ENCODE measurements around the gene KRTAP10-1. TPM values are rescaled to one million over a fixed set of nuclear protein-coding genes. Genes with fewer than 3 reads are reported as not detected.

KRTAP10-1 gene
- total RNA-seq, 1 donor = not detected

DNA sequence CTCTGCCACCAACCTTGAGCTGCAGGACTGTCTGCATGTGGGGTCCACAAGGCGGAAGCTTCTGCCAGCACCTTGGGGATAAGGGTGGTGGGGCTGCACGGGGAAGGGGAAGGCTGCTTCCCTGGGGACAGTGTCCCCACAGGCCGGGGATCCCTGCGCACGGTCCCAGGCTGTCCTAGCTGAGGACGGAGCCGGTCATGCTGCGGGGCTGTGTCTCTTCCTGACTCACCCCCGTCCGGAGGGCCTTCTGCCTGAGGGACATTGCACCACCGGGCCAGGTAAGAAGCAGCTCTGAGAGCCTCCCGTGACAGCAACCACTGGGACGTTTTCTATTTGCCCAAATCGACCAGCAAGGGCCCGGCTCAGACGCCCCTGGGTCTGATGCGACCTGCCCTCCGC is 29.9 kb downstream of the KRTAP10-1 start:
- TF ChIP-seq, protein P1, sequence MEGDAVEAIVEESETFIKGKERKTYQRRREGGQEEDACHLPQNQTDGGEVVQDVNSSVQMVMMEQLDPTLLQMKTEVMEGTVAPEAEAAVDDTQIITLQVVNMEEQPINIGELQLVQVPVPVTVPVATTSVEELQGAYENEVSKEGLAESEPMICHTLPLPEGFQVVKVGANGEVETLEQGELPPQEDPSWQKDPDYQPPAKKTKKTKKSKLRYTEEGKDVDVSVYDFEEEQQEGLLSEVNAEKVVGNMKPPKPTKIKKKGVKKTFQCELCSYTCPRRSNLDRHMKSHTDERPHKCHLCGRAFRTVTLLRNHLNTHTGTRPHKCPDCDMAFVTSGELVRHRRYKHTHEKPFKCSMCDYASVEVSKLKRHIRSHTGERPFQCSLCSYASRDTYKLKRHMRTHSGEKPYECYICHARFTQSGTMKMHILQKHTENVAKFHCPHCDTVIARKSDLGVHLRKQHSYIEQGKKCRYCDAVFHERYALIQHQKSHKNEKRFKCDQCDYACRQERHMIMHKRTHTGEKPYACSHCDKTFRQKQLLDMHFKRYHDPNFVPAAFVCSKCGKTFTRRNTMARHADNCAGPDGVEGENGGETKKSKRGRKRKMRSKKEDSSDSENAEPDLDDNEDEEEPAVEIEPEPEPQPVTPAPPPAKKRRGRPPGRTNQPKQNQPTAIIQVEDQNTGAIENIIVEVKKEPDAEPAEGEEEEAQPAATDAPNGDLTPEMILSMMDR (IDR thresholded peaks at IDR 0.05; ENCODE audit: insufficient read depth, low read length) = no peak
- DNase-seq (ENCODE audit: low read depth) = no peak
- no peak overlapping the region for H3K4me3 ChIP-seq (ENCODE audit: low read depth, low read length)

DNA sequence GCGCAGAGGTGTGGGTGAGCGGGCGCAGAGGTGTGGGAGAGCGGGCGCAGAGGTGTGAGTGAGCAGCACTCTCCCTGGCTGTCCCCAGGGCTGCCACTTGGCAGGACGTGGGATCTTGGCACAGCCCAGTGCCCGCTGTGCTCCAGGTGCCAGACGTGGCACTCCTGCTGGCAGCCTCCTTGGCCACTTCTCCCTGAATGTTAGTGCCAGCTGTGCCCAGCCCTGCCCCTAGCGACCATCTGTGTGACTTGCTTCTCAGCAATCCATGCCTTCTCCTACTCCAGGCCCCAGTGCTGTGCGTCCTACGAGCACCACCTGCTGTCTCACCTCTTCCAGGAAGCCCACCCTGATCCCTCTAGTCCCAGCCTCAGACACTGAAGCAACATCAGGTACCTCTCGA is 30.5 kb downstream of the KRTAP10-1 start:
- no peak overlapping the region for H3K4me3 ChIP-seq (ENCODE audit: low read depth, low read length)
- TF ChIP-seq, protein P1 (IDR thresholded peaks at IDR 0.05; ENCODE audit: insufficient read depth, low read length) = no peak
- no peak for DNase-seq (ENCODE audit: low read depth)

DNA sequence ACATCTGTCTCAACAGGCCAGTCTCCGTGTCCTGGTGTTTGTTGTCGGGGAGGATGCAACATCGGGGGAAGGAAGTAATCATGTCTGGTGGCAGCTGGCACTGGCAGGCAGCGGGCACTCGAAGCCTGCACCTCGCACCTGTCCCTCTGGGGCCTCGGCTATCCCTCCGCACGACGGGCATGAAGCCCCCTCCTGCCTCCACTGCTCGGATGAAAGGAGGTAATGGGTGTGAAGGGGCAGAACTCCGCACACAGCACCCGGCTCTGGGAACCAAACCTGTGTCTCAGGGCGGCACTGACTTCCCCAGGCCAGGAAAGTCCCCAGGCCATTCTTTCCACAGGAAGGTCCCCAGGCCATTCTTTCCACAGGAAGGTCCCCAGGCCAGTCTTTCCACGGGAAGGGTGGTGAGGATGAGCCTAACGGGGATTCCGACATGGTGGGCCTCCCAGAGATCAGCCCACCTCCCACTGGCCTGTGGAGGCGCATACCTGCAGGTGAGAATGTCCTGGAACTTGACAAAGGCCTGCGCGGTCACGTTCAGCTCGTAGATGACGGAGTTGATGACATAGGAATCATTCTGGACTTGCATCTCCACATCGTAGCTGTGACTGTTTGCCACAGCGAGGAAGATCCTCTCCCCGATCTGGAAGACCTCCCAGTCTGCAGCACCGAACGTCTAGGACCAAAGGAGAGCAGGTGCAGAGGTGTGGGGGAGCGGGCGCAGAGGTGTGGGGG is 31.1 kb downstream of the KRTAP10-1 start:
- DNase-seq (ENCODE audit: low read depth) = no peak
- TF ChIP-seq, protein P1 (IDR thresholded peaks at IDR 0.05; ENCODE audit: insufficient read depth, low read length) = no peak
- H3K4me3 ChIP-seq (ENCODE audit: low read depth, low read length) = no peak overlapping the region

DNA sequence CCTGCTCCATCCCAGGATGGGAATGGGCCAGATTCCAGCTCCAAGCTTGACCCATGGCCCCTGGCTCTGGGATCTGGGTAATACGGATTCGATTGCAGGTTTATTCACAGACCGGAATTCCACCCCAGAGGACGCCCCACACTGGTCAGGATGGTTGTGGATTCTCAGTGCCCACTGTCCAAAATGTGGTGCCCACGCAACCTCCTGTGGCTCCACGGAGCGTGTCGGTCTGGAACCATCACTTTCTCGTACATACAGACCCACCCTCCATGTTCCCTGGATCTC is 31.6 kb downstream of the KRTAP10-1 start:
- H3K4me3 ChIP-seq (ENCODE audit: low read depth, low read length) = no peak overlapping the region
- DNase-seq (ENCODE audit: low read depth) = no peak
- TF ChIP-seq, protein P1 (IDR thresholded peaks at IDR 0.05; ENCODE audit: insufficient read depth, low read length) = no peak

DNA sequence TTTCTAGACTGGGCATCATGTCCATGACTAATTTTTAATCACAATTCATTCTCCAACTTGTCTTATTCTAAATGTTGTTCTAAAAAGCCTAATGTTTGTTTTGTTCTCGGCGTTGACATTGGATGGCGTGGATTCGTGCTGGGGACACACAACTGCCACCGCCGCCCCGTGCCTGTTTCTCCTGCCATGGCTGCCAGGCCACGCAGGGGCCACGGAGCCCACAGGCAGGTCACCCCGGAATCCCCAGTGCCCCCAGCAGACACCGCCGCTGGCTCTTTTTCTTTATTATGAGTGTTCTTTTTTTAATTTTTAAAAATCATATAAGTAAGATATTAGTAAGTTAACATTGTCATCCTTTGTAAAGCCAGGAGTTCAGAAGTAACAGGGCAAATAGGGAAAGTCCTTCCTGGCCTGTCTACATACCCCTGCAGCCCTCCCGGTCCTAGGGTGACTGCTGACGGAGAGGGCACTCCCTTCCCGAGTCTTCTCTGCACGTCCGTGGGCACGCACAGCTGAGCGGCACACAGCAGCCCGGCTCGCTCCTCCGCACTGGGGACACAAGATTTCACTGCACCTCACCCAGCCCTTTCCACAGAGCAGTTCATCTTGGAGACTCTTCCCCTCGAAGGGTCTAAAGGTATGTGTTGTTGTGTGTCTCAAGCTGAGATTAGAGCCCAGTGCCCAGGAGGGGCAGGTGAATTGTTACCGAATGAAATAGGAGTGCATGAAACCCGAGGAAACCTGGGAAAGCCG is 32.1 kb downstream of the KRTAP10-1 start:
- no peak for DNase-seq (ENCODE audit: low read depth)
- TF ChIP-seq, protein P1 (IDR thresholded peaks at IDR 0.05; ENCODE audit: insufficient read depth, low read length) = no peak
- no peak overlapping the region for H3K4me3 ChIP-seq (ENCODE audit: low read depth, low read length)

DNA sequence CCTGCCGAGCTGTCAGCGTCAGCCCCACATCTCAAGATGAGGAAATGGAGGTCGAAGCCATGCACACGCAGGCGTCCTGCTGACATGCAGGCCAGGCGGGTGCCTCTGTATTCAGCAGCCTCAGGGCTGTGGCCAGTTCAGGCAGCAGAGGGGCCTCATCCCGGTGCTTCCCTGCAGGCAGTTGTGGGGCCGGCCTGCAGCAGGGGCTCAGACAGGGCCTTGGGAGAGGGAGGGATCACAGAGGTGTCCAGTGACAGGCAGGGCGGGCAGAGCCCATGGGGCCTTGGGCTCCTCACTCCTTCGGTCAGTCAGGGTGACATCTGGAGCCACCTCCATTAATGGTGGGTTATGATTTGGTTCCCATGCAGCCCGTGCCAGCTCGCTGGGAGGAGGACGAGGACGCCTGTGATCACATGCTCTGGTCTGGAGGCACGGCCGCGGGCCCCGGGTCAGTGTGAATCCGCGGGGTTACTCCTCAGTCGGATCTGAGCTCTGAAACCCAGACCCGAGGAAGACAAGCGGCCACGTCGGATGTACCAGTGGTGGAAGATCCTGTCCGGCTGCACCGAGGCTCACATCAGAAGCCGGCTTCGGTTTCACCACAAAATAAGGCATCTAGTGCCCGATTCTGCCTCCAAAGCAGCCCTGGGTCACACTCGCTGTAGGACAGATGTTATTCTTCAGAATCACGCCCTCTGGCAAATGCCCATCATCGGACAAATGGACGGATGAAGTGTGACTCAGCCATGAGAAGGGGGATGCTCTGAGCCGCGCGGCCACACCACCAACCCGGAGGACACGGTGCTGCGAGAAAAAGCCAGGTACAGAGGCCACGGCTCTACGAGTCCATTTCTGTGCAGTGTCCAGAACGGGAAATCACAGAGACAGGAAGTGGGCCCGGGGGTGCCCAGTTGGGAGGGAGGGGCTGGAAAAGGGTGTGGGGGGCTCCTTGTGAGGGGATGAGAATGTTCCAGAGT is 33.4 kb downstream of the KRTAP10-1 start:
- no peak overlapping the region for H3K4me3 ChIP-seq (ENCODE audit: low read depth, low read length)
- no peak for DNase-seq (ENCODE audit: low read depth)
- TF ChIP-seq, protein P1 (IDR thresholded peaks at IDR 0.05; ENCODE audit: insufficient read depth, low read length) = no peak
